Spleen (tissue), 11 donors: ENCODE results near the gene TEDC1. TPM values are rescaled to one million over a fixed set of nuclear protein-coding genes. Genes with fewer than 3 reads are reported as not detected.
A peak's percentile ranks its signal among the peaks of the same experiment; 100 is the strongest.

Experiments
- DNase-seq: peaks from one replicate; pipeline ENCODE4 v3.0.0-alpha.2; 2020
- H3K27ac ChIP-seq, 8 donors: fragments of 200-600 bp; sonication (generic) in 7 of 8; 1 replicate in 4 of 8; 2 replicates in 4 of 8; pipeline versions ENCODE4 v1.5.0 to v1.8.0; 2016 to 2021; ENCODE audit warnings: inconsistent platforms in 4 of 8, mild to moderate bottlenecking in 4 of 8, moderate library complexity in 1 of 8
- H3K27me3 ChIP-seq, 7 donors: fragments of 200-600 bp; sonication (generic) in 6 of 7; replicated peaks in 1 of 7; 1 replicate in 4 of 7; 2 replicates in 3 of 7; pipeline versions ENCODE4 v1.5.0 to v1.8.0; 2016 to 2021; ENCODE audit warnings: inconsistent platforms in 3 of 7, mild to moderate bottlenecking in 1 of 7
- H3K36me3 ChIP-seq, 6 donors: fragments of 200-600 bp; sonication (generic) in 5 of 6; 1 replicate in 4 of 6; 2 replicates in 2 of 6; pipeline versions ENCODE4 v1.5.0 to v1.8.0; 2016 to 2021; ENCODE audit warnings: inconsistent platforms in 2 of 6
- H3K4me1 ChIP-seq, 6 donors: fragments of 200-600 bp; sonication (generic) in 5 of 6; 1 replicate in 3 of 6; 2 replicates in 3 of 6; pipeline versions ENCODE4 v1.5.0 to v1.8.0; 2016 to 2021; ENCODE audit warnings: inconsistent platforms in 3 of 6
- H3K4me3 ChIP-seq, 8 donors: fragments of 200-600 bp; sonication (generic) in 7 of 8; 1 replicate in 4 of 8; 2 replicates in 4 of 8; pipeline versions ENCODE4 v1.5.0 to v1.8.0; 2016 to 2021; ENCODE audit warnings: inconsistent platforms in 4 of 8, mild to moderate bottlenecking in 4 of 8, moderate library complexity in 2 of 8
- H3K9me3 ChIP-seq, 8 donors: fragments of 200-600 bp; sonication (generic) in 7 of 8; 1 replicate in 4 of 8; 2 replicates in 4 of 8; pipeline versions ENCODE4 v1.5.0 to v1.8.0; 2016 to 2021; ENCODE audit warnings: inconsistent platforms in 4 of 8
- POLR2A ChIP-seq, 3 donors: fragments of 450-650 bp; IDR thresholded peaks; one replicate each; pipeline ENCODE4 v1.5.1; 2017; ENCODE audit warnings: antibody characterized with exemption in 3 of 3, mild to moderate bottlenecking in 1 of 3
- POLR2AphosphoS5 ChIP-seq, 3 donors: sonication (generic); formaldehyde crosslinking; IDR thresholded peaks; one replicate each; pipeline ENCODE4 v1.5.1; 2017; ENCODE audit warnings: antibody characterized with exemption in 3 of 3
- WGBS, 5 donors: extraction: QIAGEN DNeasy Blood & Tissue Kit in 3 of 5; methylation state at CpG; one replicate each; pipeline versions ENCODE4 v1.1.5 to v1.1.7; 2013 to 2018; 5-methylcytosine and 5-hydroxymethylcytosine counted together
- intact Hi-C: fragments of 100-400 bp; cut with DNase I; formaldehyde crosslinking; loops from one replicate; pipeline ENCODE4 v1.15.0; 2023; ENCODE audit warnings: low total_unique reads
- polyA plus RNA-seq, 3 donors: library from polyadenylated mRNA; stranded (reverse); fragments of 200-250 nt; gene quantifications; one replicate each; pipeline ENCODE4 v1.2.1, GENCODE V29; 2013
- total RNA-seq, 7 donors: library from RNA; depleted of rRNA in 3 of 7; stranded (reverse); fragments of >200 nt in 3 of 7; fragmentation: NEBNext Ultra II Directional in 4 of 7; extraction: Animal tissue kit (Norgen Biotek cat#: 25700) in 4 of 7; gene quantifications; one replicate each; pipeline versions ENCODE4 v1.1.0 to v1.2.1, GENCODE V29; 2016 to 2021
- TF ChIP-seq, protein P1 (sequence below), 11 experiments: fragments of 200-600 bp in 7 of 11; fragments of 450-650 bp in 4 of 11; sonication (generic) in 4 of 11; IDR thresholded peaks in 8 of 11; conservative IDR thresholded peaks in 3 of 11; 1 replicate in 7 of 11; 2 replicates in 4 of 11; pipeline versions ENCODE4 v1.4.0 to v1.8.0; 2016 to 2021; ENCODE audit warnings: antibody characterized with exemption in 11 of 11, inconsistent platforms in 4 of 11, mild to moderate bottlenecking in 1 of 11
- donor health status: healthy with polysubstance abuse.
- donor health status: DM: no; HTN: no; CAD: no; lungs with moderate emphysema.
- donor health status: DM: no; HTN: no; CAD: no.
- donor health status: Bipolar disorder and iron deficiency.
- donor health status: healthy.
- donor health status: DM: no; HTN: no; CAD: no.
- donor health status: DM: yes; HTN: yes; CAD: no.

Gene TEDC1
- total and polyA plus RNA-seq, 10 donors, result 5.3 to 31.5 (median 12.3) TPM

DNA sequence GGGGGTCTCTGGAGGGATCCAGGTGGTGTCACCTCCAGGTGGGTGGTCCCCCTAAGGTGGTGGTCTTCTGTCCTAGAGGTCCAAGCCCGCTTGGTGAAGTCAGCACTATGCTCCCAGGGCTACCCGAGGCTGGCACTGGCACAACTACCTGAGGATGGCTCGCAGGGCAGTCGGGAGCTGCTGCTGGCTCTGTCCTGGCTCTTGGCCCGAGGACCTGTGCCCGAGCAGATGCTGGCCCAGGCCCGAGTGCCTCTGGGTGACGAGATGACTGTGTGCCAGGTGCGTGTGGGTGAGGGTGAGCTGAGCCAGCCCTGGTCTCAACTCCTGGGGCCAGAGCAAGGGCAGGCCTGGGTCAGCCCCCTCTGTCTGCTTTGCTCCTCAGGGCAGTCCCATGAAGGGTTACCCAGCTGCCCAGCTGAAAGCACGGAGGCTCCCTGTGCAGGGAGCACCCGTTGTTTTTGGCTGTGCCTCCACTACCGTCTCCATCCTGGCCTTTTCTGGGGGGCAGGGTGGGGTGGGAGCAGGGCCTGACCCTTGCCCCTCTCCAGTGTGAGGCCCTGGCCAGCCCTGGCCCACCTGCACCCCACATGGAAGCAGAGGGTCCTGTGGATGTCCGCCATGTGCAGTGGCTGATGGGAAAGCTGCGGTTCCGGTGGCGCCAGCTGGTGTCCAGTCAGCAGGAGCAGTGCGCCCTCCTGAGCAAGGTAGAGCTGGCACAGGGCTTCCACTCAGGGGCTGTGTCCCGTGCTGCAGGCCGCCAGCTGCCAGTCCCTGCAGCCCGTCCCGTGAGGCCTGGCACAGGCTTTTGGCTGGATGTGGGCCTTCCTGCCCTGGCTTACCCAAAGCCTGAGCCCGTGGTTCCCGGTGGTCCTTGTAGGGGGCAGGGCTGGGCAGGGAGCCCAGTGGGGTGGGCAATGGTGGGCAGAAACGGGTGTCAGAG, 1.3 kb downstream of the TEDC1 start:
- no peak for TF ChIP-seq POLR2A (IDR thresholded peaks at IDR 0.05)
- TF ChIP-seq POLR2AphosphoS5 (IDR thresholded peaks at IDR 0.05), result no peak
- TF ChIP-seq, protein P1, sequence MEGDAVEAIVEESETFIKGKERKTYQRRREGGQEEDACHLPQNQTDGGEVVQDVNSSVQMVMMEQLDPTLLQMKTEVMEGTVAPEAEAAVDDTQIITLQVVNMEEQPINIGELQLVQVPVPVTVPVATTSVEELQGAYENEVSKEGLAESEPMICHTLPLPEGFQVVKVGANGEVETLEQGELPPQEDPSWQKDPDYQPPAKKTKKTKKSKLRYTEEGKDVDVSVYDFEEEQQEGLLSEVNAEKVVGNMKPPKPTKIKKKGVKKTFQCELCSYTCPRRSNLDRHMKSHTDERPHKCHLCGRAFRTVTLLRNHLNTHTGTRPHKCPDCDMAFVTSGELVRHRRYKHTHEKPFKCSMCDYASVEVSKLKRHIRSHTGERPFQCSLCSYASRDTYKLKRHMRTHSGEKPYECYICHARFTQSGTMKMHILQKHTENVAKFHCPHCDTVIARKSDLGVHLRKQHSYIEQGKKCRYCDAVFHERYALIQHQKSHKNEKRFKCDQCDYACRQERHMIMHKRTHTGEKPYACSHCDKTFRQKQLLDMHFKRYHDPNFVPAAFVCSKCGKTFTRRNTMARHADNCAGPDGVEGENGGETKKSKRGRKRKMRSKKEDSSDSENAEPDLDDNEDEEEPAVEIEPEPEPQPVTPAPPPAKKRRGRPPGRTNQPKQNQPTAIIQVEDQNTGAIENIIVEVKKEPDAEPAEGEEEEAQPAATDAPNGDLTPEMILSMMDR (IDR thresholded peaks at IDR 0.05 in 8 of 11, conservative IDR thresholded peaks at IDR 0.05 in 3 of 11), result no peak
- H3K9me3 ChIP-seq, result no peaks in the 10 kb centered on the region
- intact Hi-C loops, result no loop called here
- 78 to 94% (median 88%) methylated on average over 10 to 24 of the region's 24 CpGs for WGBS, 5 donors
- peaks cover 0 to 24% (median 0%) of the 10 kb centered on the region in 6 donors for H3K36me3 ChIP-seq
- H3K4me1 ChIP-seq, result peaks cover 18 to 48% (median 40%) of the 10 kb centered on the region in 6 donors
- peaks cover 0 to 9% (median 1%) of the 10 kb centered on the region in 7 donors for H3K27me3 ChIP-seq
- DNase-seq, result peak; percentile 89
- peak overlapping the region in 5 of 8 donors; percentile 68 to 97 (median 82) for H3K4me3 ChIP-seq
- H3K27ac ChIP-seq, result peak overlapping the region in 3 of 8 donors; percentile 89 to 95 (median 95)

DNA sequence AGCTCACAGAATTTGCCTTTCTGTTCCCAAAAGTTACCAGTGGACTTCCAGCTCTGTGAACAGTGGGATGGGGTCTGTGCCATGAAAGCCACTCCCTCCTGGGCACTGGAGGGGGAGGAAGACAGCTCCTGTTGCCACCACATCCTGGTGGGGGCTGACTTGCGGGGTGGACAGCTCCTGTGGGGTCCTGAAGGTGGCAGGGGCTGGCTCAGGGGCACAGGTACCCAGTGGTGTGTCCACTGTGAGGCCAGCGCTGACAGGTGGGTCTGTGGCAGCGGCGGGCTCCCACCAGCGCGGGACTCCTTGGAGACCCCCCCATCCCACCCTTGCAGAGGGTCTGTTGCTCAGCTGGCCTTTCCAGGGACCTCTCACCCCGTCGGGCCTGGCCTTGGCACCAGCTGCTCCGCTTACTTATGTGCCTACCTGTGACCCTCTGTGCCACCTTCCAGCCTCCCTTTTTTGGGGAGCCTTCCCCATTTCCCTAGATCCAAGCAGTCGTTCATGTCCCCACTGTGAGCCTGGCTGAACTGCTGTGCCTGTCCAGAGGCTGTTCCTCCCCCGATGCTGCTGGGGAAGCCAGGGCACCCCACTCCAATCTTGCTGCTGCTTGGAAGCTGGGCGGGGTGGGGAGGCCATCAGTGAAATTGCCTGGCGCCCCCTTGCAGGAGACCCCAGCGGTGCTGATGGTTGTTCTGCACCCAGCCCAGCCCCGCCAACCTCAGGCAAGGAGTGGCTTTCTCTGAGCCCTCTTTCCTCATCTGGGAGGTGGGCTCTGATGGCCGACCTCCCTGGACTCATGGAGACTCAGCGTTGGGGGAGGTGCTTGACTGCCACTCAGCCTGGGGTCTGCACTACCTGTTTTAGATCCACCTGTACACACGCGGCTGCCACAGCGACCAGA, 2.2 kb downstream of the TEDC1 start:
- Histone ChIP-seq H3K4me1 (peaks cover 13 to 38% (median 31%) of the 10 kb centered on the region in 6 donors), H3K36me3 (peaks cover 0 to 33% (median 0%) of the 10 kb centered on the region in 6 donors), H3K27ac (no peak overlapping the region), H3K4me3 (no peak overlapping the region), H3K9me3 (no peaks in the 10 kb centered on the region), H3K27me3 (no peaks in the 10 kb centered on the region)
- intact Hi-C loops, result no loop called here
- 88 to 98% (median 94%) methylated on average over 13 to 20 of the region's 20 CpGs for WGBS, 5 donors
- TF ChIP-seq POLR2AphosphoS5 (IDR thresholded peaks at IDR 0.05) (no peak), POLR2A (IDR thresholded peaks at IDR 0.05) (no peak)
- TF ChIP-seq, protein P1 (IDR thresholded peaks at IDR 0.05 in 8 of 11, conservative IDR thresholded peaks at IDR 0.05 in 3 of 11), result no peak
- peak; percentile 79 for DNase-seq

DNA sequence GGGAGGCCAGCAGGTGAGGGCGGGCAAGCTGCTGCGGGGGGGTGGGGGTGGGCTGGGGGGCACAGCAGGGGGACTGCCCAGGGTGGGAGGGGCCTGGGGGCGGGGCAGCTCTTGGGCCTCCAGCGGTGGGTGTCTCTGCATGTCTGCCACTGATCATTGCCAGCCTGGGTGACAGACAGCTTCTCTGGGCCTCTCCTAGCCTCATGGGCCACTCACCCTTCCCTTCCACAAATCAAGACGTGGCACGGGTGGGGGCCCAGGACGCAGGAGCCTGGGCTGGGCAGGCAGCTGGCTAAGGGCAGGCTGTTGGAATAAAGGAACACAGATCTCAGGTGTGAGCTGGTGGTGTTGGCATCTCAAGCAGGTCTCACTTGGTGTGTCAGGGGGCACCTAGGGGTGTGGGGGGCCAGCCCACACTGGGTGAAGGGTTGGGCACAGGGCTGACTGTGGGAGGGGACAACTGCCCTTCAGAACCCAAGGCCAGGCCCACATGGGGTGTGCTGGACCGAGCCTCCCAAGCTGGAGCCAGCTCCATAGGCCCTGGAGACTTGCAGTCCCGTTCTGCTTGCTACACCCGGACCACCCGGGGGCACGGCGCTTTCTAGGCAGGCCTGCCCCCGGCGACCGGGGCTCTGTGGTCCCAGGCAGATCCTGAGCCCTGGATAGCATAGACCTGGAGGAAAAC, 3.0 kb downstream of the TEDC1 start:
- 90 to 97% (median 94%) methylated on average over 5 to 16 of the region's 16 CpGs for WGBS, 5 donors
- Histone ChIP-seq H3K9me3 (no peaks in the 10 kb centered on the region), H3K27ac (no peak overlapping the region), H3K4me3 (no peak overlapping the region), H3K27me3 (no peaks in the 10 kb centered on the region), H3K4me1 (peaks cover 5 to 30% (median 23%) of the 10 kb centered on the region in 6 donors), H3K36me3 (peaks cover 0 to 41% (median 0%) of the 10 kb centered on the region in 6 donors)
- intact Hi-C loops, result no loop called here
- TF ChIP-seq, protein P1 (IDR thresholded peaks at IDR 0.05 in 8 of 11, conservative IDR thresholded peaks at IDR 0.05 in 3 of 11), result no peak
- TF ChIP-seq POLR2A (IDR thresholded peaks at IDR 0.05) (no peak), POLR2AphosphoS5 (IDR thresholded peaks at IDR 0.05) (no peak)
- DNase-seq, result peak; percentile 70
